ENCODE data around the gene ANXA3.

GRCh38 chr4:78519962-78520361 is 31.6 kb upstream of the ANXA3 start:
- TF ChIP-seq CTCF (IDR thresholded peaks at IDR 0.05) (no peak), POLR2A (IDR thresholded peaks at IDR 0.05) (no peak), POLR2AphosphoS5 (IDR thresholded peaks at IDR 0.05) (no peak)

All from breast epithelium (tissue), 3 donors.